GM19324 (cell line): Measurements from ENCODE around the gene CHRM5.

ENCODE experiments used
- ATAC-seq: cut with Tn5 transposase; IDR thresholded peaks from one replicate; pipeline ENCODE4 v1.9.1; 2021; ENCODE audit warnings: mild to moderate bottlenecking, moderate library complexity; ENCODE audit not compliant: unreplicated experiment, low FRiP score

The CHRM5 gene

DNA sequence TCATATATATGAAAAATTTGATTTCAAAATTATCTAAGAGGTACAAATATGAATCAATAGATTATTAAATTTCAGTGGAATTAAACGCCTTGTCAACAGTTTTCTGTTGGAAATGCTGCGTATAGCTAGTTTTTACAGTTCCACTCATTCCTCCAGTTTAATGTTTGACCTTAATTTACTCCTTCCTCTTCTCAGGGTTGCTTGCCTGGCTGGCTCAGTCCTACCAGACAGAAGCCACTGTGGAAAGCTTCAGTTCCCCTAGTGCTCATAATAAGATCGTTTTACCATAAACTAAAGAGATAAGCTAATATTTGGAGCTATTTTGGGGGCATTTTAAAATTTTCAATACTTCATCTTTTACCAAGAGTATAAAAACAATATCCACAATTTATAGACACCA, 110.6 kb downstream of the CHRM5 start:
- ATAC-seq = no peak

DNA sequence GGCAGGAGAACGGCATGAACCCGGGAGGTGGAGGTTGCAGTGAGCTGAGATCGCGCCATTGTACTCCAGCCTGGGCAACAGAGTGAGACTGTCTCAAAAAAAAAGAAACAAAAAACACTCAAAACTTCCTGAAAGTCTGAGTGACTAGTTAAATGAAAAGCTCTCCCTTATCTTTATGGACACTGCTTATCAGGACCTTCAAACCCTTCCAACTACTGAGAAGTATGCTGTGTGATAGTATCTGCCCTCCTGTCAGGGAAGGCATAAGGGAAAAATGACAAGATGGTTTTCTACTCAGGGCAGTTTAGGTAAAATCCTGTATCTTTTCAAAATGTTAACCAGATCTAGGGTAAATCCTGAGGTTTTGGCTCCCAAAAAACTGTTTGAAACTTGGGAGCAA, 111.6 kb downstream of the CHRM5 start:
- no peak for ATAC-seq

DNA sequence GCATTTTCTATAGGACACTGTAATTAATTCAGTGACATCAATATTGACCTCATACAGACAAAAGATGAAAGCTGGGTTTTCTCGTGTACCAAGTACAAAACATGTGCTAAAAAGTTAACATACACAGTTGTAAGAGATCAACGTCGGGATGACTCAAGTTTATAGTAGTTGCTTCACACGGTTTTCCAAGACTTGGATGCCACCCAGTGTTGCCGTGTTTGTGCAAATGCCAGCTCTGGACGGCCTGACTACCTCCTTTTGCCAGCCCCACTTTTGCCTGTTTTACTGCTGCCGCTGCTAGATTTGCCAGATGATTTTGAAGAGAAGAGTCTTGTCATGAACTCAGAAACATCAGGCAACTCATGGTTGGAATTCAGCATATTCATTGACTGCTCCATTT, 115.8 kb downstream of the CHRM5 start:
- ATAC-seq = no peak

- no peak for ATAC-seq
These were observed 117.4 kb downstream of the CHRM5 start for GRCh38 chr15:34085746-34086145.

DNA sequence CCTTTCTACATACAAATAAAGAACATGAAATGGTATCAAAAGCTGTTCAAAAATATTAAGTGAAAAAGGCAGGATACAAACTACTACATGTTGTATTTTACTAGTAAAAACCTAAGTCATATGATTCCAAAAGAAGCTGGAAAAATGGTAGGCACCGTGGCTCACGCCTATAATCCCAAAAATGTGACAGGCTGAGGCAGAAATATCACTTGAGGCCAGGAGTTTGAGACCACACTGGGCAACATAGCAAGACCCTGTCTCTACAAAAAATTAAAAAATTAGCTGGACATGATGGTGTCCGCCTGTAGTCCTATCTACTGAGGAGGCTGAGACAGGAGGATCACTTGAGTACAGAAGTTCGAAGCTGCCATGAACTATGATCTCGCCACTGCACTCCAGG, 131.6 kb downstream of the CHRM5 start:
- ATAC-seq = no peak

- peak; percentile 99 for ATAC-seq
These were observed 133.3 kb downstream of the CHRM5 start, which contains the start of the genes EMC7 and PGBD4 for GRCh38 chr15:34101366-34102174. Gene EMC7 (minus strand): TSS chr15:34101862. CDS start chr15:34101839, 23 bp downstream. Gene PGBD4 (plus strand): TSS chr15:34102083. CDS start chr15:34102532, 449 bp downstream.

DNA sequence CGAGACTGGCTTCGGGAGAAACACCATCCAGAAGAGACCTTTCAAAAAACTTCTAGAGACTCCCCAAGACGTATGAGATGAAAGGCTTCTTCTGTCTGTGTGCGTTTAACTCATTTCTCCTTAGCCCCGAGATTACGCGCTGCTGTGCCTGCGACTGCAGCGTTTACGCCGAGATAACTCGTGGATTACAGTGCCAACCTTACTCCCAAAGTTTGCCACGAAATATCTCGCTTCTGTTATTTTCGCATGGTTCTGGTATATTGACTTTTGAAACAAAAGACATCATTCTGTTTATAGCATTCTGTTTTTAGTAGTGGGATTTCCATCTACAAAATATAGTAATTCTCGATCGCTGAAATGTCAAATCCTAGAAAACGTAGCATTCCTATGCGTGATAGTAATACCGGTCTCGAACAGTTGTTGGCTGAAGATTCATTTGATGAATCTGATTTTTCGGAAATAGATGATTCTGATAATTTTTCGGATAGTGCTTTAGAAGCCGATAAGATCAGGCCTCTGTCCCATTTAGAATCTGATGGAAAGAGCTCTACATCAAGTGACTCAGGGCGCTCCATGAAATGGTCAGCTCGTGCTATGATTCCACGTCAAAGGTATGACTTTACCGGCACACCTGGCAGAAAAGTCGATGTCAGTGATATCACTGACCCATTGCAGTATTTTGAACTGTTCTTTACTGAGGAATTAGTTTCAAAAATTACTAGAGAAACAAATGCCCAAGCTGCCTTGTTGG, 134.1 kb downstream of the CHRM5 start:
- peak; percentile 22 for ATAC-seq

GRCh38 chr15:34106423-34106822, 138.1 kb downstream of the CHRM5 start:
- ATAC-seq = no peak

DNA sequence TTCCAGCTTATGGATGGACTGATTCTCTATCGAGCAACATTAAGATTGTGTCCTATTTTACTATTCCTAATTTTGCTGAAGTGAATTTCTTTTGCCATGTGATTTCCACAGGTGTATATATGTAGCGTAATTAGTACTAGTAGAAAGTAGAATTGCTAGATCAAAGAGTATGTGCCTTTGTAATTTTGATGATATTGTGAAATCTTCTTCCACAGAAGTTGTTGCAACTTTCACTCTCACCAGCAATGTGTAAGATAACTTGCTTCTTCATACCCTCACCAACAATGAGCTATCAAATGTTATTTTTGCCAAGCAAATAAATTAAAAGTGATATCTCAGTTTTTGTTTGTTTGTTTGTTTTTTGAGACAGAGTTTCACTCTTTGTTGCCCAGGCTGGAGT, 139.0 kb downstream of the CHRM5 start:
- no peak for ATAC-seq

GRCh38 chr15:34109797-34110663, 141.7 kb downstream of the CHRM5 start:
- no peak for ATAC-seq

DNA sequence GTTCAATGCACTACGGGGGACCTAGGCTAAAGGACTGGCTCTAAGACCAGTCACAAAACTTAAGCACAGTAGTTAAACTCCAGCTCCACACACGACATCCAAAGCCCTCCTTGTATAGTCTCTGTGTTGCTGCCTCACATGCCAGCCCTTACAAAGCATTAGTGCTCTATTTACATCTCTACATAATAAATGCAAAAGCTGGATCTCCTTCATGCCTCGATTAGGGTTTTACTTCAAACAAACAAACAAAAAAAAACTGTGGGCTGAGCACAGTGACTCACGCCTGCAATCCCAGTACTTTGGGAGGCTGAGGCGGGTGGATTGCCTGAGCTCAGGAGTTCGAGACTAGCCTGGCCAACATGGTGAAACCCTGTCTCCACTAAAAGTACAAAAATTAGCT, 143.2 kb downstream of the CHRM5 start:
- no peak for ATAC-seq

DNA sequence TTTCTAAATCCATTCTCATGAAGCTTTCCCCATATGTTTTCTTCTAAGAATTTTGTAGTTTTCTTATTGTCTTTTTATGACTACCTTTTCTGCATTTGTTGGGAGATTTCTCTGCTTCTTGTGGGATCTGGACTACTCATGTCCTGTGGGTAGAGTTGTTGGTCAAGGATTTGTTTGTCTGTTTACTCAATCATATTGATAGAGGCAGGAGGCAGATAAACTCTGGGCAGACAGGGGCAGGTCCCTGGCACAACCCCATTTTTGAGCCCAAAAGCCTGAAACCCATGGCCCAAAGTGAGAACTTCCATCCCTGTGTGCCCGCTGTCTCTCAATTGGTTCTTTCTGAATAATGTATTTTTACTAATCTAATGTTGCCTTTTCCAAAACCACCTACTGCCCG, 145.9 kb downstream of the CHRM5 start:
- ATAC-seq = no peak

- no peak for ATAC-seq
These were observed 146.4 kb downstream of the CHRM5 start for GRCh38 chr15:34114739-34115138.

DNA sequence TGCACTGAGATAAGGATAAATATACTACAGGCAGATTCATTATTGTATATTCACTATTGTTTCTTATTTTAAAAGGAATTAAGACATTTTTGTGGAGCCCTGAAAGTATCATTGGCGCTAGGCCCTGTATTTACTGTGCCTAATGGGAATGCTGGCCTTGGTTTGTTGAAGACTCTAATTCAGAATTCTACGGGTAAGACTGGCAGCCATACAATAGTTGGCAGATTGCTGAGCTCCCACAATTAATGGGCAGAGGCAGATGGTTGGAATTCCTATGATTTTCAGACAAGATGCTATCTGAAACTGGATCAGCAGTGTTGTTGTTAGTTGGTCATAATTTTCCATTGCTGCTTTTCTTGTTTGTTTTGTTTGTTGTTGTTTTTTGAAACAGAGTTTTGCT, 148.3 kb downstream of the CHRM5 start:
- no peak for ATAC-seq
